HCT116 (cell line): Measurements from ENCODE around the gene NFE2L3. TPM values are rescaled to one million over a fixed set of nuclear protein-coding genes. Genes with fewer than 3 reads are reported as not detected.

Experiments used
- ATAC-seq: fragments of 200-7000 bp; cut with Tn5 transposase; 2 replicates; pipeline ENCODE4 v1.9.1; 2020; ENCODE audit warnings: mild to moderate bottlenecking, moderate library complexity
- BruUV-seq: library from RNA; stranded (reverse); fragments of 400-500 nt; replicated peaks from 2 replicates; lab custom pipeline; 2021; lab: Mats Ljungman, UMichigan
- CTCF ChIA-PET: fragments of 300-600 bp; sonication (Branson Sonifier 250); formaldehyde crosslinking; loops from one replicate; lab custom pipeline; 2021; ENCODE audit warnings: antibody characterized with exemption; lab: Charles Lee
- POLR2A ChIA-PET: fragments of 300-600, 350-600 bp; sonication (Branson Sonifier 250); formaldehyde crosslinking; loops from one replicate; lab custom pipeline; 2021; ENCODE audit warnings: antibody characterized with exemption; lab: Charles Lee
- RAD21 ChIA-PET, 2 experiments: fragments of 300-600 bp; sonication (Branson Sonifier 250); formaldehyde crosslinking; loops; one replicate each; lab custom pipeline; 2023; ENCODE audit warnings: low total read pairs in 2 of 2; ENCODE audit not compliant: uncharacterized antibody in 2 of 2, unreplicated experiment in 2 of 2, low non-redundant PET in 1 of 2; lab: Charles Lee
- DNase-seq: peaks from one replicate; pipeline ENCODE4 v3.0.0-alpha.2; 2010; ENCODE audit warnings: low read depth, low spot score
- H2AFZ ChIP-seq: fragments of 200-600 bp; shearing (Covaris generic), sonication (generic); 2 replicates; pipeline ENCODE4 v1.6.1; 2017; ENCODE audit warnings: low read depth, mixed run types, mixed read lengths, antibody characterized with exemption, low read length; ENCODE audit not compliant: poor library complexity, severe bottlenecking
- H3K27ac ChIP-seq: 2 replicates; pipeline ENCODE4 v1.5.1; 2012; ENCODE audit warnings: low read depth, low read length
- H3K27me3 ChIP-seq: fragments of 200-600 bp; sonication (generic); 2 replicates; pipeline ENCODE4 v1.6.1; 2016; ENCODE audit warnings: mixed run types, low read length, mixed read lengths; ENCODE audit not compliant: insufficient read depth
- H3K36me3 ChIP-seq, 2 experiments: fragments of 200-500 bp in 1 of 2; fragments of 200-600 bp in 1 of 2; sonication (Bioruptor generic) in 1 of 2; sonication (generic) in 1 of 2; 2 replicates each; pipeline versions ENCODE4 v1.5.1 to v1.6.1; 2014 to 2016; ENCODE audit warnings: low read length in 2 of 2, inconsistent platforms in 1 of 2, mixed read lengths in 1 of 2, mixed run types in 1 of 2; ENCODE audit not compliant: insufficient read depth in 2 of 2, control insufficient read depth in 1 of 2
- H3K4me1 ChIP-seq, 2 experiments: fragments of 200-600 bp in 1 of 2; sonication (generic) in 1 of 2; 2 replicates each; pipeline versions ENCODE4 v1.5.1 to v1.6.1; 2012 to 2017; ENCODE audit warnings: low read length in 2 of 2, inconsistent platforms in 1 of 2, mild to moderate bottlenecking in 1 of 2, mixed read lengths in 1 of 2, mixed run types in 1 of 2, moderate library complexity in 1 of 2; ENCODE audit not compliant: insufficient read depth in 2 of 2, control insufficient read depth in 1 of 2
- H3K4me2 ChIP-seq: fragments of 200-600 bp; sonication (generic); 2 replicates; pipeline ENCODE4 v1.6.1; 2017; ENCODE audit warnings: mixed run types, low read length, mixed read lengths
- H3K4me3 ChIP-seq, 2 experiments: fragments of 200-600 bp in 1 of 2; sonication (generic) in 1 of 2; replicated peaks in 1 of 2; 2 replicates each; pipeline ENCODE4 v1.5.1; 2011 to 2016; ENCODE audit warnings: low read length in 2 of 2, control low read depth in 1 of 2, low read depth in 1 of 2, mild to moderate bottlenecking in 1 of 2, mixed read lengths in 1 of 2, mixed run types in 1 of 2
- H3K79me2 ChIP-seq: fragments of 200-600 bp; sonication (generic); 2 replicates; pipeline ENCODE4 v1.6.1; 2017; ENCODE audit warnings: mild to moderate bottlenecking, mixed run types, low read length, moderate library complexity, mixed read lengths; ENCODE audit not compliant: insufficient read depth
- H3K9ac ChIP-seq: fragments of 200-600 bp; sonication (generic); 2 replicates; pipeline ENCODE4 v1.6.1; 2016; ENCODE audit warnings: low read length, mixed read lengths
- H3K9me2 ChIP-seq: fragments of 200-600 bp; sonication (generic), shearing (Covaris generic); 2 replicates; pipeline ENCODE4 v1.6.1; 2017; ENCODE audit warnings: mixed run types, mild to moderate bottlenecking, moderate library complexity; ENCODE audit not compliant: insufficient read depth
- H3K9me3 ChIP-seq, 2 experiments: fragments of 200-500 bp in 1 of 2; fragments of 200-600 bp in 1 of 2; sonication (Bioruptor generic) in 1 of 2; sonication (generic) in 1 of 2; 2 replicates each; pipeline ENCODE4 v1.6.1; 2014 to 2017; ENCODE audit warnings: low read length in 2 of 2, mixed read lengths in 2 of 2, inconsistent platforms in 1 of 2, low read depth in 1 of 2, mild to moderate bottlenecking in 1 of 2, mixed run types in 1 of 2, moderate library complexity in 1 of 2; ENCODE audit not compliant: control insufficient read depth in 1 of 2, insufficient read depth in 1 of 2
- H4K20me1 ChIP-seq: fragments of 200-600 bp; sonication (generic), shearing (Covaris generic); 2 replicates; pipeline ENCODE4 v1.6.1; 2017; ENCODE audit warnings: mixed run types, mild to moderate bottlenecking, moderate library complexity; ENCODE audit not compliant: insufficient read depth
- CBX3 ChIP-seq: IDR thresholded peaks from 2 replicates; pipeline ENCODE4 v1.6.1; 2012; ENCODE audit warnings: low read depth
- EGR1 ChIP-seq: IDR thresholded peaks from 2 replicates; pipeline ENCODE4 v1.6.1; 2012; ENCODE audit warnings: low read depth
- ELF1 ChIP-seq: IDR thresholded peaks from 2 replicates; pipeline ENCODE4 v1.6.1; 2012; ENCODE audit warnings: low read depth, borderline replicate concordance
- EZH2phosphoT487 ChIP-seq: fragments of 200-600 bp; IDR thresholded peaks from 2 replicates; pipeline ENCODE4 v1.6.1; 2018; ENCODE audit warnings: antibody characterized with exemption, borderline replicate concordance
- FOSL1 ChIP-seq: IDR thresholded peaks from 2 replicates; pipeline ENCODE4 v1.6.1; 2012; ENCODE audit warnings: low read depth
- JUND ChIP-seq: IDR thresholded peaks from 2 replicates; pipeline ENCODE4 v1.6.1; 2012
- POLR2A ChIP-seq: IDR thresholded peaks from 2 replicates; pipeline ENCODE4 v1.7.0; 2011; ENCODE audit warnings: borderline replicate concordance; ENCODE audit not compliant: insufficient read depth, insufficient read length; ENCODE audit errors: extremely low read depth
- POLR2AphosphoS5 ChIP-seq: IDR thresholded peaks from 2 replicates; pipeline ENCODE4 v1.6.1; 2011; ENCODE audit warnings: mild to moderate bottlenecking, low read depth, low read length, moderate library complexity
- RAD21 ChIP-seq: IDR thresholded peaks from 2 replicates; pipeline ENCODE4 v1.6.1; 2012; ENCODE audit warnings: low read depth, mild to moderate bottlenecking
- SIN3A ChIP-seq: IDR thresholded peaks from 2 replicates; pipeline ENCODE4 v1.6.1; 2012; ENCODE audit warnings: low read depth
- SP1 ChIP-seq: IDR thresholded peaks from 2 replicates; pipeline ENCODE4 v1.6.1; 2012; ENCODE audit warnings: low read depth
- TCF7L2 ChIP-seq: IDR thresholded peaks from 2 replicates; pipeline ENCODE4 v1.7.0; 2011; ENCODE audit warnings: borderline replicate concordance, inconsistent platforms; ENCODE audit not compliant: insufficient read depth, insufficient read length; ENCODE audit errors: extremely low read depth
- YY1 ChIP-seq: IDR thresholded peaks from 2 replicates; pipeline ENCODE4 v1.6.1; 2011; ENCODE audit warnings: low read length, low read depth, moderate library complexity, mild to moderate bottlenecking; ENCODE audit not compliant: insufficient replicate concordance; ENCODE audit errors: extremely low read depth
- ZFX ChIP-seq: fragments of 450-650 bp; IDR thresholded peaks from 2 replicates; pipeline ENCODE4 v1.6.1; 2017
- ZNF274 ChIP-seq: fragments of 200-500 bp; sonication (Bioruptor generic); IDR thresholded peaks from 2 replicates; pipeline ENCODE4 v1.6.1; 2014; ENCODE audit warnings: mild to moderate bottlenecking, low read depth, low read length, inconsistent platforms
- intact Hi-C: fragments of 100-400 bp; cut with micrococcal nuclease; formaldehyde crosslinking; loops from 2 replicates; pipeline ENCODE4 v1.10.0; 2022
- total RNA-seq: library from RNA; stranded (reverse); gene quantifications from one replicate; pipeline ENCODE4 v1.2.1, GENCODE V29; 2021; ENCODE audit not compliant: unreplicated experiment
- TF ChIP-seq, protein P1 (sequence below): IDR thresholded peaks from 2 replicates; pipeline ENCODE4 v1.6.1; 2012
- TF ChIP-seq, protein P2 (sequence below): IDR thresholded peaks from 2 replicates; pipeline ENCODE4 v1.6.1; 2012; ENCODE audit warnings: low read depth
- TF ChIP-seq, protein P3 (sequence below): IDR thresholded peaks from 2 replicates; pipeline ENCODE4 v1.6.1; 2011; ENCODE audit warnings: mild to moderate bottlenecking, low read length, moderate library complexity; ENCODE audit not compliant: insufficient replicate concordance; ENCODE audit errors: extremely low read depth

NFE2L3 gene
- total RNA-seq, 1 experiment from 2014 or later = 27.0 TPM

DNA sequence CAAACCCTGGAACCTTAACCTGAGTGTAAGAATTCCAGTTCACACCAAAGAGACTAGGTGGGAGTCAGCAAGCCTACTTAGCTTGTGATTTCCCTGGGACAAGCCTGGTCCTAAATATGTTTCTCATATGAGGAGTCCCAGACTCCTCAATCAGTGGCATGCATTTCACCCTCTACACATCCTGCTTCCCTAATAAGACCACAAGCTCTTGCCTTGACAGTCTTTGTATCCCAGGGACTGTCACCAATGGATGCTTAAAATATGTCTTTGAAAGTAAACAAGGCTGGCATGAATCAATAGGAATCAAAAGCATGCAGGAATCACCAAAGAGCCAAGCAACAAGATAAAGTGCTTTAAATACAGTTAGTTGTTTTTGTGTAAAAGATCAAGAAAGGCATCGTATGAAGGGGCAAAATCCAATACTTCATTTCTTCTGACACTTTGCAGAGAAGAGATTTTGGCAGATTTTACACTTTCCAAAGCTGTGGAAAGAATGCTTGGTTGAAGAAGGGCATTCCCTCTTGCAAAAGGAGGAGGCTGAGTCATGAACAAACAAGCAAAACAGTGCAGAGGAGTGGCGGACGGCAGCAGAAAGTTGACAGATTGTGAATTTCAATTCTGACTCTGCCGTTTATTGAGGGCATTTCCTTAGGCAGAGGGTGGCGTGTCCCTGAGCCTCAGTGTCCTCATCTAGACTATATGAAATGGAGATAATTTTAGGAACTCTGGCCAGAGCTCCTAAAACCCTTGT, 8.5 kb upstream of the NFE2L3 start:
- ChIA-PET CTCF (no interaction called here), POLR2A (no interaction called here), RAD21 (no interaction called here)
- H4K20me1 ChIP-seq = no peaks in the 10 kb centered on the region
- no peaks in the 10 kb centered on the region for H3K9me2 ChIP-seq
- H3K9ac ChIP-seq = no peak overlapping the region
- no peaks in the 10 kb centered on the region for H3K4me1 ChIP-seq
- H3K79me2 ChIP-seq = no peaks in the 10 kb centered on the region
- intact Hi-C loops = no loop called here
- no peaks in the 10 kb centered on the region for H3K36me3 ChIP-seq
- no peak overlapping the region for H3K4me2 ChIP-seq
- TF ChIP-seq EZH2phosphoT487 (no peak), ZFX (no peak), CBX3 (no peak), ELF1 (no peak), POLR2A (no peak), JUND (no peak), SP1 (no peak), SIN3A (no peak), TCF7L2 (no peak), YY1 (no peak), FOSL1 (no peak), EGR1 (no peak), POLR2AphosphoS5 (no peak), RAD21 (no peak), ZNF274 (no peak)
- TF ChIP-seq, protein P1, sequence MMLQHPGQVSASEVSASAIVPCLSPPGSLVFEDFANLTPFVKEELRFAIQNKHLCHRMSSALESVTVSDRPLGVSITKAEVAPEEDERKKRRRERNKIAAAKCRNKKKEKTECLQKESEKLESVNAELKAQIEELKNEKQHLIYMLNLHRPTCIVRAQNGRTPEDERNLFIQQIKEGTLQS = no peak
- TF ChIP-seq, protein P2, sequence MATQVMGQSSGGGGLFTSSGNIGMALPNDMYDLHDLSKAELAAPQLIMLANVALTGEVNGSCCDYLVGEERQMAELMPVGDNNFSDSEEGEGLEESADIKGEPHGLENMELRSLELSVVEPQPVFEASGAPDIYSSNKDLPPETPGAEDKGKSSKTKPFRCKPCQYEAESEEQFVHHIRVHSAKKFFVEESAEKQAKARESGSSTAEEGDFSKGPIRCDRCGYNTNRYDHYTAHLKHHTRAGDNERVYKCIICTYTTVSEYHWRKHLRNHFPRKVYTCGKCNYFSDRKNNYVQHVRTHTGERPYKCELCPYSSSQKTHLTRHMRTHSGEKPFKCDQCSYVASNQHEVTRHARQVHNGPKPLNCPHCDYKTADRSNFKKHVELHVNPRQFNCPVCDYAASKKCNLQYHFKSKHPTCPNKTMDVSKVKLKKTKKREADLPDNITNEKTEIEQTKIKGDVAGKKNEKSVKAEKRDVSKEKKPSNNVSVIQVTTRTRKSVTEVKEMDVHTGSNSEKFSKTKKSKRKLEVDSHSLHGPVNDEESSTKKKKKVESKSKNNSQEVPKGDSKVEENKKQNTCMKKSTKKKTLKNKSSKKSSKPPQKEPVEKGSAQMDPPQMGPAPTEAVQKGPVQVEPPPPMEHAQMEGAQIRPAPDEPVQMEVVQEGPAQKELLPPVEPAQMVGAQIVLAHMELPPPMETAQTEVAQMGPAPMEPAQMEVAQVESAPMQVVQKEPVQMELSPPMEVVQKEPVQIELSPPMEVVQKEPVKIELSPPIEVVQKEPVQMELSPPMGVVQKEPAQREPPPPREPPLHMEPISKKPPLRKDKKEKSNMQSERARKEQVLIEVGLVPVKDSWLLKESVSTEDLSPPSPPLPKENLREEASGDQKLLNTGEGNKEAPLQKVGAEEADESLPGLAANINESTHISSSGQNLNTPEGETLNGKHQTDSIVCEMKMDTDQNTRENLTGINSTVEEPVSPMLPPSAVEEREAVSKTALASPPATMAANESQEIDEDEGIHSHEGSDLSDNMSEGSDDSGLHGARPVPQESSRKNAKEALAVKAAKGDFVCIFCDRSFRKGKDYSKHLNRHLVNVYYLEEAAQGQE = no peak
- TF ChIP-seq, protein P3, sequence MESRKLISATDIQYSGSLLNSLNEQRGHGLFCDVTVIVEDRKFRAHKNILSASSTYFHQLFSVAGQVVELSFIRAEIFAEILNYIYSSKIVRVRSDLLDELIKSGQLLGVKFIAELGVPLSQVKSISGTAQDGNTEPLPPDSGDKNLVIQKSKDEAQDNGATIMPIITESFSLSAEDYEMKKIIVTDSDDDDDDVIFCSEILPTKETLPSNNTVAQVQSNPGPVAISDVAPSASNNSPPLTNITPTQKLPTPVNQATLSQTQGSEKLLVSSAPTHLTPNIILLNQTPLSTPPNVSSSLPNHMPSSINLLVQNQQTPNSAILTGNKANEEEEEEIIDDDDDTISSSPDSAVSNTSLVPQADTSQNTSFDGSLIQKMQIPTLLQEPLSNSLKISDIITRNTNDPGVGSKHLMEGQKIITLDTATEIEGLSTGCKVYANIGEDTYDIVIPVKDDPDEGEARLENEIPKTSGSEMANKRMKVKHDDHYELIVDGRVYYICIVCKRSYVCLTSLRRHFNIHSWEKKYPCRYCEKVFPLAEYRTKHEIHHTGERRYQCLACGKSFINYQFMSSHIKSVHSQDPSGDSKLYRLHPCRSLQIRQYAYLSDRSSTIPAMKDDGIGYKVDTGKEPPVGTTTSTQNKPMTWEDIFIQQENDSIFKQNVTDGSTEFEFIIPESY = no peak
- no peak overlapping the region for H3K27ac ChIP-seq
- ATAC-seq = no peak
- H2AFZ ChIP-seq = no peak overlapping the region
- no peak for DNase-seq
- H3K27me3 ChIP-seq = no peaks in the 10 kb centered on the region
- H3K4me3 ChIP-seq = no peak overlapping the region
- H3K9me3 ChIP-seq = no peaks in the 10 kb centered on the region
- BruUV-seq = no TSS peak
